GOT3 (cell line): ENCODE data around the gene ABL1.

Source experiments
- DNase-seq: peaks from one replicate; lab custom pipeline; 2025; ENCODE audit warnings: mixed read lengths; lab: John Stamatoyannopoulos, UW

Gene ABL1

GRCh38 chr9:130849356-130849755 is 14.3 kb downstream of the ABL1 start:
- no peak for DNase-seq

GRCh38 chr9:130852801-130853200 is 17.7 kb downstream of the ABL1 start:
- DNase-seq: no peak

GRCh38 chr9:130854092-130854491 is 19.0 kb downstream of the ABL1 start:
- DNase-seq: no peak

- DNase-seq: no peak
Observed at GRCh38 chr9:130854835-130855234, 19.8 kb downstream of the ABL1 start.

- DNase-seq: no peak
Observed at GRCh38 chr9:130856474-130856873, 21.4 kb downstream of the ABL1 start.

- DNase-seq: no peak
Observed at GRCh38 chr9:130857864-130858738, 23.0 kb downstream of the ABL1 start.

GRCh38 chr9:130858739-130859705 is 24.0 kb downstream of the ABL1 start:
- DNase-seq: no peak

GRCh38 chr9:130860458-130861316 is 25.6 kb downstream of the ABL1 start:
- peak; percentile 24 for DNase-seq

GRCh38 chr9:130861372-130862180 is 26.5 kb downstream of the ABL1 start:
- no peak for DNase-seq

- DNase-seq: no peak
Observed at GRCh38 chr9:130862217-130862616, 27.2 kb downstream of the ABL1 start.

- no peak for DNase-seq
Observed at GRCh38 chr9:130862747-130863146, 27.7 kb downstream of the ABL1 start.

GRCh38 chr9:130864541-130864940 is 29.5 kb downstream of the ABL1 start:
- DNase-seq: no peak

- no peak for DNase-seq
Observed at GRCh38 chr9:130865921-130866320, 30.9 kb downstream of the ABL1 start.

GRCh38 chr9:130866474-130866965 is 31.5 kb downstream of the ABL1 start:
- no peak for DNase-seq

GRCh38 chr9:130867556-130867955 is 32.5 kb downstream of the ABL1 start:
- no peak for DNase-seq

- DNase-seq: no peak
Observed at GRCh38 chr9:130868230-130868629, 33.2 kb downstream of the ABL1 start.

- no peak for DNase-seq
Observed at GRCh38 chr9:130869250-130869649, 34.2 kb downstream of the ABL1 start.

GRCh38 chr9:130870491-130871381 is 35.7 kb downstream of the ABL1 start:
- DNase-seq: no peak

GRCh38 chr9:130871395-130872062 is 36.5 kb downstream of the ABL1 start:
- no peak for DNase-seq
